ENCODE data around the gene SLC31A2. TPM values are rescaled to one million over a fixed set of nuclear protein-coding genes. Genes with fewer than 3 reads are reported as not detected.
A peak's percentile ranks its signal among the peaks of the same experiment; 100 is the strongest.

SLC31A2 gene
- total RNA-seq, 2 experiments from 2014 or later = 4.8 to 5.4 TPM

GRCh38 chr9:113152699-113153098 is 1.9 kb downstream of the SLC31A2 start:
- ChIA-PET POLR2A (no interaction called here), CTCF (no interaction called here)
- Histone ChIP-seq H3K4me3 (ENCODE audit: low read length) (no peak overlapping the region), H3K27me3 (ENCODE audit: control insufficient read depth in 1 of 2, insufficient read depth in 2 of 2, low read length in 2 of 2) (no peaks in the 10 kb centered on the region), H3K36me3 (ENCODE audit: insufficient read depth, low read length) (no peaks in the 10 kb centered on the region), H3K4me1 (ENCODE audit: insufficient read depth, low read length) (peaks cover 34% of the 10 kb centered on the region), H3K9me3 (ENCODE audit: control insufficient read depth in 1 of 2, insufficient read depth in 1 of 2, low read length in 2 of 2) (no peaks in the 10 kb centered on the region), H3K27ac (ENCODE audit: low read depth in 1 of 2, low read length in 2 of 2) (no peak overlapping the region)
- H3K27me3 Mint-ChIP-seq = no peaks in the 10 kb centered on the region
- H3K4me1 Mint-ChIP-seq (ENCODE audit: low read depth) = peaks cover 50% of the 10 kb centered on the region
- peak overlapping the region; percentile 53 for H3K27ac Mint-ChIP-seq
- ATAC-seq (ENCODE audit: poor library complexity) = no peak
- no peak for TF ChIP-seq CTCF (IDR thresholded peaks at IDR 0.05)
- peak in 2 of 14 experiments; percentile 24 to 33 for DNase-seq
- peaks cover 2% of the 10 kb centered on the region for H3K36me3 Mint-ChIP-seq (ENCODE audit: low read depth)
- H3K9me3 Mint-ChIP-seq = no peaks in the 10 kb centered on the region
- intact Hi-C loops (cut with DNase I, micrococcal nuclease) = loop anchor here (2.0 to 10.0 kb wide), 4 partner anchors 98 to 260 kb away; partner anchors contain the start of genes ALAD (in 1 of the 2), C9orf43 (in 1 of the 2), CDC26 (in 1 of the 2) and POLE3 (in 1 of the 2)
- H3K4me3 Mint-ChIP-seq = peak overlapping the region; percentile 88

GRCh38 chr9:113153599-113153998 is 2.8 kb downstream of the SLC31A2 start:
- H3K36me3 ChIP-seq (ENCODE audit: insufficient read depth, low read length) = peaks cover 4% of the 10 kb centered on the region
- no peak overlapping the region for H3K4me3 Mint-ChIP-seq
- H3K4me3 ChIP-seq (ENCODE audit: low read length) = no peak overlapping the region
- DNase-seq (no peak), ATAC-seq (ENCODE audit: poor library complexity) (no peak)
- H3K36me3 Mint-ChIP-seq (ENCODE audit: low read depth) = peaks cover 11% of the 10 kb centered on the region
- no peaks in the 10 kb centered on the region for H3K9me3 ChIP-seq (ENCODE audit: control insufficient read depth in 1 of 2, insufficient read depth in 1 of 2, low read length in 2 of 2)
- H3K27ac ChIP-seq (ENCODE audit: low read depth in 1 of 2, low read length in 2 of 2) = no peak overlapping the region
- peaks cover 34% of the 10 kb centered on the region for H3K4me1 ChIP-seq (ENCODE audit: insufficient read depth, low read length)
- no peak for TF ChIP-seq CTCF (IDR thresholded peaks at IDR 0.05)
- no peaks in the 10 kb centered on the region for H3K9me3 Mint-ChIP-seq
- H3K27me3 ChIP-seq (ENCODE audit: control insufficient read depth in 1 of 2, insufficient read depth in 2 of 2, low read length in 2 of 2) = no peaks in the 10 kb centered on the region
- no peaks in the 10 kb centered on the region for H3K27me3 Mint-ChIP-seq
- H3K27ac Mint-ChIP-seq = peak overlapping the region; percentile 49
- intact Hi-C loops (cut with DNase I, micrococcal nuclease) = loop anchor here (2.0 to 10.0 kb wide), 4 partner anchors 99 to 259 kb away; partner anchors contain the start of genes ALAD (in 1 of the 2), C9orf43 (in 1 of the 2), CDC26 (in 1 of the 2) and POLE3 (in 1 of the 2)
- H3K4me1 Mint-ChIP-seq (ENCODE audit: low read depth) = peaks cover 57% of the 10 kb centered on the region
- CTCF ChIA-PET = no interaction called here
- POLR2A ChIA-PET = no interaction called here

GRCh38 chr9:113154471-113154870 is 3.7 kb downstream of the SLC31A2 start:
- H3K27ac ChIP-seq (ENCODE audit: low read depth in 1 of 2, low read length in 2 of 2) = no peak overlapping the region
- intact Hi-C loops (cut with DNase I, micrococcal nuclease) = loop anchor here (5.0 to 10.0 kb wide), 3 partner anchors 100 to 258 kb away; partner anchors contain the start of genes ALAD (in 1 of the 2), C9orf43 (in 1 of the 2), POLE3 (in 1 of the 2) and ZFP37 (in 1 of the 2)
- H3K4me3 Mint-ChIP-seq = no peak overlapping the region
- no peak overlapping the region for H3K4me3 ChIP-seq (ENCODE audit: low read length)
- H3K36me3 Mint-ChIP-seq (ENCODE audit: low read depth) = peaks cover 16% of the 10 kb centered on the region
- H3K36me3 ChIP-seq (ENCODE audit: insufficient read depth, low read length) = peaks cover 8% of the 10 kb centered on the region
- CTCF ChIA-PET = no interaction called here
- H3K9me3 ChIP-seq (ENCODE audit: control insufficient read depth in 1 of 2, insufficient read depth in 1 of 2, low read length in 2 of 2) = no peaks in the 10 kb centered on the region
- DNase-seq (peak in 2 of 14 experiments; percentile 51 to 62), ATAC-seq (ENCODE audit: poor library complexity) (no peak)
- no peak for TF ChIP-seq CTCF (IDR thresholded peaks at IDR 0.05)
- peak overlapping the region; percentile 66 for H3K27ac Mint-ChIP-seq
- H3K4me1 ChIP-seq (ENCODE audit: insufficient read depth, low read length) = peaks cover 34% of the 10 kb centered on the region
- H3K9me3 Mint-ChIP-seq = no peaks in the 10 kb centered on the region
- H3K27me3 ChIP-seq (ENCODE audit: control insufficient read depth in 1 of 2, insufficient read depth in 2 of 2, low read length in 2 of 2) = no peaks in the 10 kb centered on the region
- no peaks in the 10 kb centered on the region for H3K27me3 Mint-ChIP-seq
- peaks cover 61% of the 10 kb centered on the region for H3K4me1 Mint-ChIP-seq (ENCODE audit: low read depth)
- POLR2A ChIA-PET = no interaction called here

Measured in CD4-positive, alpha-beta T cell (primary cell).